Uterine smooth muscle cell (primary cell): ENCODE results near the gene SLC35G4. TPM values are rescaled to one million over a fixed set of nuclear protein-coding genes. Genes with fewer than 3 reads are reported as not detected.

Source experiments
- total RNA-seq: library from RNA; depleted of rRNA; stranded (reverse); fragments of >200 nt; gene quantifications from 2 replicates; pipeline ENCODE4 v1.2.3, GENCODE V29; 2014

Gene SLC35G4
- not detected in 2 replicates for total RNA-seq

DNA sequence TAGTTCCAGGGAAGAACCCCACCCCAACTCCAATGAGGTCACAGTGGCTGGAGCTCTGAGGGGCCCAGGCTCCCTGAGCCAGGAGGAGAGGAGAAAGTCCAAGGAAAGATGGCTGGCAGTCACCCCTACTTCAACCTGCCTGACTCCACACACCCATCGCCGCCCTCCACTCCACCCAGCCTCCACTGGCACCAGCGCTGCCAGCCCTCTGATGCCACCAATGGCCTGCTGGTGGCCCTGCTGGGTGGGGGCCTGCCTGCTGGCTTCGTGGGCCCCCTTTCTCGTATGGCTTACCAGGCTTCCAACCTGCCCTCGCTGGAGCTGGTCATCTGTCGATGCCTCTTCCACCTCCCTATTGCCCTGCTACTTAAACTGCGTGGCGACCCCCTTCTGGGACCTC, at the start of gene SLC35G4:
Gene SLC35G4, plus strand, starts transcription at position 109 of the 400 bp plus-strand sequence. Its CDS starts 0 bp downstream, at position 109.

Other genes starting within 250 kb of the SLC35G4 start
- gene GNAL, start 79.7 kb downstream of the SLC35G4 start, total RNA-seq: 0.22 and 0.50 TPM in 2 replicates
- 50.7 and 58.0 TPM in 2 replicates for gene CHMP1B, start 241.8 kb downstream of the SLC35G4 start, total RNA-seq